ENCODE measurements around the gene VASH2. TPM values are rescaled to one million over a fixed set of nuclear protein-coding genes. Genes with fewer than 3 reads are reported as not detected.

VASH2 gene
- total RNA-seq, 4 donors from 2014 or later: 1.5 TPM; not detected in 3

GRCh38 chr1:212970085-212970484, 19.7 kb downstream of the VASH2 start:
- Histone ChIP-seq H3K27me3 (no peaks in the 10 kb centered on the region), H3K4me3 (no peak overlapping the region), H3K9me3 (no peaks in the 10 kb centered on the region), H3K4me1 (peaks cover 9 to 18% of the 10 kb centered on the region in 2 donors), H3K36me3 (no peaks in the 10 kb centered on the region), H3K27ac (no peak overlapping the region)
- TF ChIP-seq POLR2A (IDR thresholded peaks at IDR 0.05): no peak
- no peak for TF ChIP-seq CTCF (IDR thresholded peaks at IDR 0.05 in 4 of 5, conservative IDR thresholded peaks at IDR 0.05 in 1 of 5)
- intact Hi-C loops (cut with DNase I; ENCODE audit: low total_unique reads): no loop called here
- in situ Hi-C loops (cut with MboI; ENCODE audit: low sequenced_read_pairs in 4 of 4): no loop called here
- ATAC-seq (peak in 1 of 2 donors; percentile 57), DNase-seq (no peak)

- DNase-seq (no peak), ATAC-seq (no peak)
- H3K27me3 ChIP-seq: no peaks in the 10 kb centered on the region
- no peak overlapping the region for H3K4me3 ChIP-seq
- H3K27ac ChIP-seq: no peak overlapping the region
- no peaks in the 10 kb centered on the region for H3K9me3 ChIP-seq
- no peak for TF ChIP-seq CTCF (IDR thresholded peaks at IDR 0.05 in 4 of 5, conservative IDR thresholded peaks at IDR 0.05 in 1 of 5)
- no peaks in the 10 kb centered on the region for H3K36me3 ChIP-seq
- intact Hi-C loops (cut with DNase I; ENCODE audit: low total_unique reads) (no loop called here), in situ Hi-C loops (cut with MboI; ENCODE audit: low sequenced_read_pairs in 4 of 4) (no loop called here)
- peaks cover 9 to 18% of the 10 kb centered on the region in 2 donors for H3K4me1 ChIP-seq
Observed at GRCh38 chr1:212971312-212971711, 21.0 kb downstream of the VASH2 start.

GRCh38 chr1:212973426-212973825, 23.1 kb downstream of the VASH2 start:
- H3K36me3 ChIP-seq: no peaks in the 10 kb centered on the region
- H3K4me3 ChIP-seq: no peak overlapping the region
- H3K27me3 ChIP-seq: no peaks in the 10 kb centered on the region
- peaks cover 9 to 16% of the 10 kb centered on the region in 2 donors for H3K4me1 ChIP-seq
- intact Hi-C loops (cut with DNase I; ENCODE audit: low total_unique reads) (no loop called here), in situ Hi-C loops (cut with MboI; ENCODE audit: low sequenced_read_pairs in 4 of 4) (no loop called here)
- TF ChIP-seq CTCF (IDR thresholded peaks at IDR 0.05 in 4 of 5, conservative IDR thresholded peaks at IDR 0.05 in 1 of 5): no peak
- no peak for TF ChIP-seq POLR2A (IDR thresholded peaks at IDR 0.05)
- DNase-seq: no peak
- no peaks in the 10 kb centered on the region for H3K9me3 ChIP-seq
- no peak for ATAC-seq
- H3K27ac ChIP-seq: no peak overlapping the region

- ATAC-seq (no peak), DNase-seq (no peak)
- no peak overlapping the region for H3K4me3 ChIP-seq
- no peak overlapping the region for H3K27ac ChIP-seq
- TF ChIP-seq CTCF (IDR thresholded peaks at IDR 0.05 in 4 of 5, conservative IDR thresholded peaks at IDR 0.05 in 1 of 5) (no peak), POLR2A (IDR thresholded peaks at IDR 0.05) (no peak)
- in situ Hi-C loops (cut with MboI; ENCODE audit: low sequenced_read_pairs in 4 of 4) (no loop called here), intact Hi-C loops (cut with DNase I; ENCODE audit: low total_unique reads) (no loop called here)
- H3K9me3 ChIP-seq: no peaks in the 10 kb centered on the region
- H3K36me3 ChIP-seq: no peaks in the 10 kb centered on the region
- H3K4me1 ChIP-seq: peaks cover 14 to 17% of the 10 kb centered on the region in 2 donors
- H3K27me3 ChIP-seq: no peaks in the 10 kb centered on the region
Observed at GRCh38 chr1:212973899-212974298, 23.6 kb downstream of the VASH2 start.

- no peaks in the 10 kb centered on the region for H3K36me3 ChIP-seq
- ATAC-seq: peak in 1 of 2 donors; percentile 28
- no peak for DNase-seq
- H3K9me3 ChIP-seq: no peaks in the 10 kb centered on the region
- TF ChIP-seq CTCF (IDR thresholded peaks at IDR 0.05 in 4 of 5, conservative IDR thresholded peaks at IDR 0.05 in 1 of 5): no peak
- no peak for TF ChIP-seq POLR2A (IDR thresholded peaks at IDR 0.05)
- H3K4me1 ChIP-seq: peaks cover 20 to 21% of the 10 kb centered on the region in 2 donors
- no peak overlapping the region for H3K4me3 ChIP-seq
- in situ Hi-C loops (cut with MboI; ENCODE audit: low sequenced_read_pairs in 4 of 4): loop anchor here in 3 of 4 donors (25.0 kb wide), 2 partner anchors 162 to 312 kb away; no protein-coding TSS in a partner anchor
- H3K27ac ChIP-seq: no peak overlapping the region
- no peaks in the 10 kb centered on the region for H3K27me3 ChIP-seq
- intact Hi-C loops (cut with DNase I; ENCODE audit: low total_unique reads): no loop called here
Observed at GRCh38 chr1:212974711-212975110, 24.4 kb downstream of the VASH2 start.

All from gastrocnemius medialis (tissue), 4 donors.